Esophagus squamous epithelium (tissue), 4 donors: ENCODE measurements around the gene CENPO.

Source experiments
- POLR2A ChIP-seq, 4 donors: fragments of 450-650 bp; IDR thresholded peaks; one replicate each; pipeline ENCODE4 v1.6.1; 2017; ENCODE audit warnings: antibody characterized with exemption in 4 of 4, mild to moderate bottlenecking in 4 of 4, moderate library complexity in 3 of 4
- TF ChIP-seq, protein P1 (sequence below), 6 experiments: fragments of 450-650 bp in 4 of 6; fragments of 200-600 bp in 2 of 6; sonication (generic) in 2 of 6; IDR thresholded peaks; one replicate each; pipeline ENCODE4 v1.5.1; 2016 to 2019; ENCODE audit warnings: antibody characterized with exemption in 6 of 6, mild to moderate bottlenecking in 4 of 6, moderate library complexity in 4 of 6

GRCh38 chr2:24822049-24822706 is 29.0 kb downstream of the CENPO start:
- TF ChIP-seq, protein P1, sequence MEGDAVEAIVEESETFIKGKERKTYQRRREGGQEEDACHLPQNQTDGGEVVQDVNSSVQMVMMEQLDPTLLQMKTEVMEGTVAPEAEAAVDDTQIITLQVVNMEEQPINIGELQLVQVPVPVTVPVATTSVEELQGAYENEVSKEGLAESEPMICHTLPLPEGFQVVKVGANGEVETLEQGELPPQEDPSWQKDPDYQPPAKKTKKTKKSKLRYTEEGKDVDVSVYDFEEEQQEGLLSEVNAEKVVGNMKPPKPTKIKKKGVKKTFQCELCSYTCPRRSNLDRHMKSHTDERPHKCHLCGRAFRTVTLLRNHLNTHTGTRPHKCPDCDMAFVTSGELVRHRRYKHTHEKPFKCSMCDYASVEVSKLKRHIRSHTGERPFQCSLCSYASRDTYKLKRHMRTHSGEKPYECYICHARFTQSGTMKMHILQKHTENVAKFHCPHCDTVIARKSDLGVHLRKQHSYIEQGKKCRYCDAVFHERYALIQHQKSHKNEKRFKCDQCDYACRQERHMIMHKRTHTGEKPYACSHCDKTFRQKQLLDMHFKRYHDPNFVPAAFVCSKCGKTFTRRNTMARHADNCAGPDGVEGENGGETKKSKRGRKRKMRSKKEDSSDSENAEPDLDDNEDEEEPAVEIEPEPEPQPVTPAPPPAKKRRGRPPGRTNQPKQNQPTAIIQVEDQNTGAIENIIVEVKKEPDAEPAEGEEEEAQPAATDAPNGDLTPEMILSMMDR (IDR thresholded peaks at IDR 0.05): no peak
- no peak for TF ChIP-seq POLR2A (IDR thresholded peaks at IDR 0.05)
